Liver (tissue), 9 donors: Measurements from ENCODE around the gene ANKRD33B. TPM values are rescaled to one million over a fixed set of nuclear protein-coding genes. Genes with fewer than 3 reads are reported as not detected.

Experiments used
- DNase-seq: peaks from one replicate; pipeline ENCODE4 v3.0.0-alpha.2; 2017; ENCODE audit warnings: low spot score
- H3K27ac ChIP-seq, 2 donors: one replicate each; pipeline ENCODE4 v1.7.0; 2013; ENCODE audit warnings: inconsistent platforms in 2 of 2, low read length in 2 of 2, control low read depth in 1 of 2, low read depth in 1 of 2, mild to moderate bottlenecking in 1 of 2
- H3K27me3 ChIP-seq, 4 donors: one replicate each; pipeline versions ENCODE4 v1.6.1 to v1.7.0; 2013; ENCODE audit warnings: low read length in 3 of 4, inconsistent platforms in 1 of 4, mild to moderate bottlenecking in 1 of 4, moderate library complexity in 1 of 4; ENCODE audit not compliant: control insufficient read depth in 4 of 4, insufficient read depth in 4 of 4
- H3K36me3 ChIP-seq, 4 donors: one replicate each; pipeline versions ENCODE4 v1.6.1 to v1.7.0; 2013; ENCODE audit warnings: low read length in 3 of 4, mild to moderate bottlenecking in 3 of 4, low read depth in 1 of 4, moderate library complexity in 1 of 4; ENCODE audit not compliant: control insufficient read depth in 4 of 4, insufficient read depth in 3 of 4
- H3K4me1 ChIP-seq, 4 donors: one replicate each; pipeline versions ENCODE4 v1.6.1 to v1.7.0; 2013; ENCODE audit warnings: low read length in 3 of 4, mild to moderate bottlenecking in 3 of 4, moderate library complexity in 1 of 4; ENCODE audit not compliant: control insufficient read depth in 4 of 4, insufficient read depth in 4 of 4
- H3K4me3 ChIP-seq, 3 donors: one replicate each; pipeline versions ENCODE4 v1.6.1 to v1.7.0; 2013; ENCODE audit warnings: low read length in 3 of 3, control low read depth in 1 of 3, low read depth in 1 of 3, mild to moderate bottlenecking in 1 of 3
- H3K9ac ChIP-seq, 2 donors: one replicate each; pipeline ENCODE4 v1.7.0; 2013; ENCODE audit warnings: low read length in 2 of 2, mild to moderate bottlenecking in 2 of 2, moderate library complexity in 2 of 2, control low read depth in 1 of 2, low read depth in 1 of 2
- H3K9me3 ChIP-seq, 4 donors: one replicate each; pipeline versions ENCODE4 v1.6.1 to v1.7.0; 2013; ENCODE audit warnings: low read length in 3 of 4; ENCODE audit not compliant: control insufficient read depth in 4 of 4
- ATF3 ChIP-seq: IDR thresholded peaks from 2 replicates; pipeline ENCODE4 v1.6.1; 2016; ENCODE audit warnings: antibody characterized with exemption
- EGR1 ChIP-seq, 2 donors: IDR thresholded peaks; 2 replicates each; pipeline ENCODE4 v1.6.1; 2016 to 2018; ENCODE audit warnings: antibody characterized with exemption in 2 of 2, low read depth in 2 of 2
- FOXA1 ChIP-seq: IDR thresholded peaks from 2 replicates; pipeline ENCODE4 v1.6.1; 2016; ENCODE audit warnings: antibody characterized with exemption
- FOXA2 ChIP-seq: IDR thresholded peaks from 2 replicates; pipeline ENCODE4 v1.6.1; 2016; ENCODE audit warnings: antibody characterized with exemption
- GABPA ChIP-seq, 2 donors: IDR thresholded peaks in 1 of 2; conservative IDR thresholded peaks in 1 of 2; 2 replicates each; pipeline ENCODE4 v1.6.1; 2016; ENCODE audit warnings: antibody characterized with exemption in 2 of 2, mild to moderate bottlenecking in 1 of 2, moderate library complexity in 1 of 2
- HNF4A ChIP-seq, 2 donors: conservative IDR thresholded peaks; 2 replicates each; pipeline ENCODE4 v1.6.1; 2016; ENCODE audit warnings: antibody characterized with exemption in 2 of 2, mild to moderate bottlenecking in 2 of 2
- JUND ChIP-seq, 2 donors: IDR thresholded peaks; 2 replicates each; pipeline ENCODE4 v1.6.1; 2016; ENCODE audit warnings: antibody characterized with exemption in 2 of 2
- NR2F2 ChIP-seq: IDR thresholded peaks from 2 replicates; pipeline ENCODE4 v1.6.1; 2016; ENCODE audit warnings: antibody characterized with exemption
- RAD21 ChIP-seq, 2 donors: IDR thresholded peaks; 2 replicates each; pipeline ENCODE4 v1.6.1; 2016; ENCODE audit warnings: antibody characterized with exemption in 2 of 2, mild to moderate bottlenecking in 2 of 2
- REST ChIP-seq: IDR thresholded peaks from 2 replicates; pipeline ENCODE4 v1.6.1; 2016; ENCODE audit warnings: antibody characterized with exemption, mild to moderate bottlenecking
- RXRA ChIP-seq, 2 donors: IDR thresholded peaks; 2 replicates each; pipeline ENCODE4 v1.6.1; 2017 to 2018; ENCODE audit warnings: antibody characterized with exemption in 2 of 2, mild to moderate bottlenecking in 1 of 2
- SP1 ChIP-seq: IDR thresholded peaks from 2 replicates; pipeline ENCODE4 v1.6.1; 2018; ENCODE audit warnings: antibody characterized with exemption, mild to moderate bottlenecking
- TAF1 ChIP-seq: conservative IDR thresholded peaks from 2 replicates; pipeline ENCODE4 v1.6.1; 2016; ENCODE audit warnings: antibody characterized with exemption, mild to moderate bottlenecking
- YY1 ChIP-seq: IDR thresholded peaks from 2 replicates; pipeline ENCODE4 v1.6.1; 2016; ENCODE audit warnings: antibody characterized with exemption, mild to moderate bottlenecking
- ZBTB33 ChIP-seq: IDR thresholded peaks from 2 replicates; pipeline ENCODE4 v1.6.1; 2016; ENCODE audit warnings: antibody characterized with exemption
- WGBS: extraction: QIAGEN DNeasy Blood & Tissue Kit; methylation state at CpG from one replicate; pipeline ENCODE4 v1.1.7; 2013; 5-methylcytosine and 5-hydroxymethylcytosine counted together
- polyA plus RNA-seq, 2 donors: library from polyadenylated mRNA; stranded (reverse) in 1 of 2; unstranded in 1 of 2; fragments of 200-250 nt in 1 of 2; fragments of >200 nt in 1 of 2; fragmentation: Nextera tagmentation in 1 of 2; extraction: Ambion mirVana in 1 of 2; gene quantifications; one replicate each; pipeline versions ENCODE4 v1.2.1 to v1.2.3, GENCODE V29; 2013 to 2015
- total RNA-seq, 2 donors: library from RNA; depleted of rRNA; stranded (reverse); fragments of >200 nt; gene quantifications; one replicate each; pipeline ENCODE4 v1.2.3, GENCODE V29; 2014
- TF ChIP-seq, protein P1 (sequence below): fragments of 150-350 bp; IDR thresholded peaks from 2 replicates; pipeline ENCODE4 v1.5.1; 2017; ENCODE audit warnings: improper control_type of control experiment, low read depth, low read length; ENCODE audit not compliant: missing input control
- donor health status: healthy.
- donor health status: healthy.
- donor health status: healthy.
- donor health status: healthy.
- donor health status: healthy.

ANKRD33B gene
- total and polyA plus RNA-seq, 4 donors = 0.09 to 1.9 (median 0.25) TPM; not detected in 1

DNA sequence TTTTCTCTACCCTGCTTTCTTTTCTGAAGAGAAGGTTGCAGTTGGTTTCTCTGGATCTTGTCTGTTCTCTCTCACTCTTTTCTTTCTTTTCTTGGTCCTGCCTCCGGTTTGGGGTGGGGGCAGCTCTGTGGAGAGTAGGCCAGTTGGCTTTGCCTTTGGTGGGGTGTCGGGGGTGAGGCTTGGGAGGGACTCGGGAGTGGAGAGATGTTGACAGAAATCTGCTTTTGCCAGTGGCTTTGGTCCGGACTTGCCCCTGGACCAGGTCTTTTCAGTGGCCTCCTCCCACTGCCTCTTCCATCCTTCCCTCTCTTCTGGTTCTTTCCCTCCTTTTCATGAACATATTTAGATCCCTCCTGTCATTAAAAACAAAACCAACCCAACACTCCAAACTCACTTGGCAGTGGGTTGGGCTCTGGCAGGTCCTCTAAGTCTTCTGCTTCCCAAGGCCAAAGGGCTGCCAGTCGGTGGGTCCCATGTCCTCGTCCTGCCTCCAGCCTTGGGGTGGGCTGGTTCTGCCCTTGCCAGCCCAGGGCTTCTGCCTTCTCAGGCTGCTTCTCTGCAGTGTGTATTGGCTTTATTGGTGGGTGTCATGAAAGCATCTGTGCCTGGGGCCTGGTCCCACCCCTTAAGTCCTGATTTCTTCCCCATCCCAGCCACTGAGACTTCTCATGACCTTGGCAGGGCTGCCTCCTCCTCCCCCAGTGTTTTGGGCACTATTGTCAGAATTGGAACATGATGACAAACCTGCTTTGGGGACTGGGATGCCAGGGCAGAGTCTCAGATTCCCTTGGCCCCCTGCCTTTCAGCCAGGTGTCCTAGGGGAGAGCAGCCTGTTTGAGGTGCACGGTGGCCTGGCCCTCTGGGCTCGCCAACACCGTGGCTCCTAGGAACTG, 16.9 kb downstream of the ANKRD33B start (continued):
- TF ChIP-seq EGR1 (IDR thresholded peaks at IDR 0.05; ENCODE audit: low read depth in 2 of 2) = no peak
- TF ChIP-seq JUND (IDR thresholded peaks at IDR 0.05) = no peak
- TF ChIP-seq YY1 = no peak
- no peak for TF ChIP-seq FOXA2
- TF ChIP-seq TAF1 = no peak

GRCh38 chr5:10581424-10581748, 17.5 kb downstream of the ANKRD33B start:
- 95% methylated on average over 2 of the region's 2 CpGs for WGBS
- no peak for DNase-seq
- Histone ChIP-seq H3K9me3 (no peaks in the 10 kb centered on the region), H3K4me1 (peaks cover 0 to 14% (median 3%) of the 10 kb centered on the region in 4 donors), H3K36me3 (no peaks in the 10 kb centered on the region), H3K4me3 (no peak overlapping the region), H3K27me3 (no peaks in the 10 kb centered on the region), H3K27ac (no peak overlapping the region), H3K9ac (no peak overlapping the region)
- TF ChIP-seq FOXA1 (no peak), YY1 (no peak), RAD21 (IDR thresholded peaks at IDR 0.05) (no peak), HNF4A (conservative IDR thresholded peaks at IDR 0.05) (no peak), EGR1 (IDR thresholded peaks at IDR 0.05; ENCODE audit: low read depth in 2 of 2) (no peak)

DNA sequence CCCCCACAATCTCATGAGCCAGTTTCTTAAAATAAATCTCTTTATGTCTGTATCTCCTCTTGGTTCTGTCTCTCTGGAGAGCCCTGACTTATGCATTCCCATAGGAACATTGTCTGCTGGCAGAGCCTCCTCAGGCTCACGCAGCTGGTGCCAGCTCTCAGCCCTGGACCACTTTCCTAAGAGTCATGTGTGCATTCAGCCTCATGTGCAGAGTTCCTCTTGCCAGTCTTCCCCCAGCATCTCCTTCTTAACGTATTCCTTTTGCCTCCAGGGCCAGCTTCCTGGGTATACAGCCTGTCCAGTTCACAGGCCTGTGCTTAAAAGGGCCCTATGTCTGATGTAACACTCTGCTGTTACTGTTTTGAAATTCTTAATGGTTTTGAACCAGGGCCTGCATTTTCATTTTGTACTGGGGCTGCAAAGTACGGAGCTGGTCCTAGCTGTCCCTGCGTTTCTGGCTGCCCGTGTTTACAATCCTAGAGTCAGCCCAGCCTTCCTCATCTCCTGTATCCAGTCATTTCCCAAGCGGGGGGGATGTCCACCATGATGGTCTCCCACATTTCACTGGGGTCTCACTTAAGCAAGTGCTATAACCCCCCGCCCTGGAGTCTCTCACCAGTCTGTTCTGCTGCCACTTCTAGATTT, 18.1 kb downstream of the ANKRD33B start:
- Histone ChIP-seq H3K36me3 (no peaks in the 10 kb centered on the region), H3K27ac (no peak overlapping the region), H3K27me3 (no peaks in the 10 kb centered on the region), H3K4me3 (no peak overlapping the region), H3K4me1 (peaks cover 0 to 8% (median 3%) of the 10 kb centered on the region in 4 donors), H3K9ac (no peak overlapping the region), H3K9me3 (no peaks in the 10 kb centered on the region)
- DNase-seq = no peak
- 88% methylated on average over 7 of the region's 7 CpGs for WGBS
- TF ChIP-seq NR2F2 (no peak), REST (no peak), SP1 (no peak)

DNA sequence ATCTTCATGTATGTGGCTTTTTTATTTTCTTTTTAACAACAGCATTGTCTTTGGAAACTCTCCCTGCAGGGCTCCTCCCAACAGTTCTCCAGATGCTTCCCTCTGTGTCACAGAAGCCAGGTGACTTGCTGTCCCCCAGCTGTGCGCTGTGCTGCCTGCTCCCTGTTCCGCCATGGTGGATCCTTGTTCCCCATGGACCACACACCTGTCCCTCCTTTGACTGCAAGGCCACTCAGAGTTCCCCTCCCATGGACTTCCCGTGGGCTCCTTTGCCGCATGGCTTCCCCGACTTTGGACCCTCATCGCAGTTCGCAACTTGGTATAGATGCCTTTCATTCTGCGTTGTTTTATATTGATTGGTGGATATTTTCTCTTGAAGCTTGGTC, 18.6 kb downstream of the ANKRD33B start:
- Histone ChIP-seq H3K4me3 (no peak overlapping the region), H3K9me3 (no peaks in the 10 kb centered on the region), H3K36me3 (no peaks in the 10 kb centered on the region), H3K27me3 (no peaks in the 10 kb centered on the region), H3K27ac (no peak overlapping the region), H3K9ac (no peak overlapping the region), H3K4me1 (peaks cover 0 to 6% (median under 1%) of the 10 kb centered on the region in 4 donors)
- DNase-seq = no peak
- WGBS = over 99% methylated on average over 8 of the region's 8 CpGs
- TF ChIP-seq TAF1 (no peak), GABPA (IDR thresholded peaks at IDR 0.05 in 1 of 2, conservative IDR thresholded peaks at IDR 0.05 in 1 of 2) (no peak), ATF3 (no peak), SP1 (no peak), YY1 (no peak), EGR1 (IDR thresholded peaks at IDR 0.05; ENCODE audit: low read depth in 2 of 2) (no peak), NR2F2 (no peak), ZBTB33 (no peak), FOXA2 (no peak), RXRA (IDR thresholded peaks at IDR 0.05) (no peak)
- TF ChIP-seq, protein P1, sequence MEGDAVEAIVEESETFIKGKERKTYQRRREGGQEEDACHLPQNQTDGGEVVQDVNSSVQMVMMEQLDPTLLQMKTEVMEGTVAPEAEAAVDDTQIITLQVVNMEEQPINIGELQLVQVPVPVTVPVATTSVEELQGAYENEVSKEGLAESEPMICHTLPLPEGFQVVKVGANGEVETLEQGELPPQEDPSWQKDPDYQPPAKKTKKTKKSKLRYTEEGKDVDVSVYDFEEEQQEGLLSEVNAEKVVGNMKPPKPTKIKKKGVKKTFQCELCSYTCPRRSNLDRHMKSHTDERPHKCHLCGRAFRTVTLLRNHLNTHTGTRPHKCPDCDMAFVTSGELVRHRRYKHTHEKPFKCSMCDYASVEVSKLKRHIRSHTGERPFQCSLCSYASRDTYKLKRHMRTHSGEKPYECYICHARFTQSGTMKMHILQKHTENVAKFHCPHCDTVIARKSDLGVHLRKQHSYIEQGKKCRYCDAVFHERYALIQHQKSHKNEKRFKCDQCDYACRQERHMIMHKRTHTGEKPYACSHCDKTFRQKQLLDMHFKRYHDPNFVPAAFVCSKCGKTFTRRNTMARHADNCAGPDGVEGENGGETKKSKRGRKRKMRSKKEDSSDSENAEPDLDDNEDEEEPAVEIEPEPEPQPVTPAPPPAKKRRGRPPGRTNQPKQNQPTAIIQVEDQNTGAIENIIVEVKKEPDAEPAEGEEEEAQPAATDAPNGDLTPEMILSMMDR = no peak
